Mesenchymal stem cell (in vitro differentiated cells and primary cell): ENCODE data around the gene CCDC150. TPM values are rescaled to one million over a fixed set of nuclear protein-coding genes. Genes with fewer than 3 reads are reported as not detected.

Experiments
- DNase-seq: peaks from one replicate; pipeline ENCODE4 v3.0.0-alpha.2; 2013
- H2AFZ ChIP-seq: one replicate; pipeline ENCODE4 v1.6.1; 2013; ENCODE audit warnings: low read depth, mild to moderate bottlenecking, control low read depth, inconsistent platforms, low read length, moderate library complexity
- H2AK5ac ChIP-seq: 2 replicates; pipeline ENCODE4 v1.6.1; 2013; ENCODE audit warnings: low read length, moderate library complexity, mild to moderate bottlenecking, inconsistent platforms; ENCODE audit not compliant: severe bottlenecking
- H2BK120ac ChIP-seq: one replicate; pipeline ENCODE4 v1.6.1; 2013; ENCODE audit warnings: low read depth, mild to moderate bottlenecking, inconsistent platforms, low read length, moderate library complexity
- H2BK12ac ChIP-seq, 2 experiments: one replicate each; pipeline ENCODE4 v1.6.1; 2013; ENCODE audit warnings: inconsistent platforms in 2 of 2, low read length in 2 of 2, mild to moderate bottlenecking in 2 of 2, moderate library complexity in 2 of 2, control low read depth in 1 of 2
- H2BK15ac ChIP-seq: one replicate; pipeline ENCODE4 v1.6.1; 2013; ENCODE audit warnings: mild to moderate bottlenecking, low read depth, inconsistent platforms; ENCODE audit not compliant: poor library complexity, severe bottlenecking
- H2BK5ac ChIP-seq: 2 replicates; pipeline ENCODE4 v1.6.1; 2013; ENCODE audit warnings: low read depth, mild to moderate bottlenecking, low read length, control low read depth, inconsistent platforms; ENCODE audit not compliant: poor library complexity, severe bottlenecking
- H3K14ac ChIP-seq, 2 experiments: one replicate each; pipeline ENCODE4 v1.6.1; 2013; ENCODE audit warnings: inconsistent platforms in 2 of 2, low read length in 2 of 2, control low read depth in 1 of 2, mild to moderate bottlenecking in 1 of 2, moderate library complexity in 1 of 2
- H3K18ac ChIP-seq, 2 experiments: one replicate each; pipeline ENCODE4 v1.6.1; 2013; ENCODE audit warnings: inconsistent platforms in 2 of 2, low read length in 2 of 2, control low read depth in 1 of 2, low read depth in 1 of 2, mild to moderate bottlenecking in 1 of 2
- H3K23ac ChIP-seq, 2 experiments: one replicate each; pipeline ENCODE4 v1.6.1; 2013; ENCODE audit warnings: inconsistent platforms in 2 of 2, low read length in 2 of 2, mild to moderate bottlenecking in 2 of 2, moderate library complexity in 2 of 2, control low read depth in 1 of 2
- H3K27ac ChIP-seq: 2 replicates; pipeline ENCODE4 v1.5.1; 2013; ENCODE audit warnings: mild to moderate bottlenecking, moderate library complexity, low read length, control low read depth, inconsistent platforms; ENCODE audit not compliant: poor library complexity, severe bottlenecking
- H3K27me3 ChIP-seq, 2 experiments: 2 replicates each; pipeline versions ENCODE4 v1.6.1 to v1.7.0; 2013; ENCODE audit warnings: low read length in 2 of 2, mild to moderate bottlenecking in 2 of 2, moderate library complexity in 2 of 2, control low read depth in 1 of 2, inconsistent platforms in 1 of 2; ENCODE audit not compliant: control insufficient read depth in 1 of 2, insufficient read depth in 1 of 2
- H3K36me3 ChIP-seq, 2 experiments: 2 replicates each; pipeline versions ENCODE4 v1.6.1 to v1.7.0; 2013; ENCODE audit warnings: low read length in 2 of 2, control low read depth in 1 of 2, inconsistent platforms in 1 of 2, low read depth in 1 of 2, mild to moderate bottlenecking in 1 of 2; ENCODE audit not compliant: insufficient read depth in 2 of 2, control insufficient read depth in 1 of 2
- H3K4ac ChIP-seq, 2 experiments: one replicate each; pipeline ENCODE4 v1.6.1; 2013; ENCODE audit warnings: inconsistent platforms in 2 of 2, low read length in 2 of 2, mild to moderate bottlenecking in 2 of 2, moderate library complexity in 2 of 2, control low read depth in 1 of 2, low read depth in 1 of 2
- H3K4me1 ChIP-seq: 2 replicates; pipeline ENCODE4 v1.6.1; 2013; ENCODE audit warnings: low read depth, low read length, control low read depth; ENCODE audit not compliant: control insufficient read depth, insufficient read depth
- H3K4me2 ChIP-seq: 2 replicates; pipeline ENCODE4 v1.6.1; 2013; ENCODE audit warnings: low read length, mild to moderate bottlenecking, inconsistent platforms; ENCODE audit not compliant: poor library complexity, severe bottlenecking
- H3K4me3 ChIP-seq, 2 experiments: 2 replicates each; pipeline versions ENCODE4 v1.5.1 to v1.7.0; 2013; ENCODE audit warnings: low read length in 2 of 2, mild to moderate bottlenecking in 2 of 2, control low read depth in 1 of 2, low read depth in 1 of 2; ENCODE audit not compliant: insufficient read depth in 1 of 2
- H3K79me1 ChIP-seq: replicated peaks from 2 replicates; pipeline ENCODE4 v1.6.1; 2013; ENCODE audit warnings: mild to moderate bottlenecking, control low read depth, low read length, inconsistent platforms; ENCODE audit not compliant: poor library complexity, severe bottlenecking
- H3K9ac ChIP-seq: 2 replicates; pipeline ENCODE4 v1.7.0; 2013; ENCODE audit warnings: mild to moderate bottlenecking, low read length, moderate library complexity
- H3K9me3 ChIP-seq: 2 replicates; pipeline ENCODE4 v1.7.0; 2013; ENCODE audit warnings: mild to moderate bottlenecking, low read length; ENCODE audit not compliant: control insufficient read depth
- H4K8ac ChIP-seq: one replicate; pipeline ENCODE4 v1.6.1; 2013; ENCODE audit warnings: inconsistent platforms, mild to moderate bottlenecking, low read length, moderate library complexity
- H4K91ac ChIP-seq: one replicate; pipeline ENCODE4 v1.6.1; 2013; ENCODE audit warnings: mild to moderate bottlenecking, low read length, inconsistent platforms
- WGBS: methylation state at CpG from one replicate; pipeline ENCODE4 v1.1.7; 2013; ENCODE audit warnings: mixed read lengths; 5-methylcytosine and 5-hydroxymethylcytosine counted together
- polyA plus RNA-seq, 2 experiments: library from polyadenylated mRNA; stranded (reverse); fragments of 200-250 nt; gene quantifications; one replicate each; pipeline ENCODE4 v1.2.3, GENCODE V29; 2013

The CCDC150 gene
- polyA plus RNA-seq (2013, experiment 1 of 2), result 1.1 TPM
- 0.92 TPM for polyA plus RNA-seq (2013, experiment 2 of 2)

DNA sequence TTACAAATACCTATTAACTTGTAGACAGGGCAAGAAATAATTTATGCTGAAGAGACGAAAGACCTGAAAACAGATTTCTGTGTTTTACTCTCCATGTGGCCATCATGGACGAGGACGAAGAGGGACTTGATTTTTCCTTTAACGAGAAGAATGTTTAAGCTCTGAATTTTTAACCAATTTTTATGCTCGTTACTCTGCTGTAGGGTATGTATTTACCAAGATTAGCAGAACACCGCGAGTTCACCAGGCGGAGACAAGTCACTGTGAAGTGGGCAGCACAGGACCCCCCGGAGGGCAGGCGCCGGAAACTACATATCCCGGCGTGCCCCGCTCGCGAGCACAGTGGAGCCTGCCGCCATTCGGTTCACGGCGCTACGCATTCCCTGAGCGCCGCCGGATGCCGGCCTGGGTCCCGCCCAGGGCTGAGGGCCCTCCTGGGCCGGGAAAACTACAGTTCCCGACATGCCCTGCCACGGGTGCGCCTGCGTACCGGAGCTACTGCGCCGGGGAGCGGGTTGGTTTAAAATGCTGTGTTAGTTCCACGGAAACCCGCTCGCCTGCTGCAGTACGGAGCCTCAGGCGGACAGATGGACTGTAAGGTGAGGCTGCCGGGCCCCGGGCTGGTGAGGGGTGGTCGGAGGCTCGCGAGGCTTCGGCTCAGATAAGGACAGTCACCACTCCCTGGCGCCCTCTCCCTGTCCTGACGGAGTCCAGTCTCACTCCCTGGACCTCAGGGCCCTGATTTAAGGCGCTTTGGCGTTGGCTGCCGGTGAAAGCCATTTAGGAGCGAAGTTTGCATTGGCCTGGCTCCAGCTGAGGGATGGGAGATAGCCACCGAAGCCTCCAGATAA, at the start of gene CCDC150:
Gene CCDC150, plus strand, starts transcription at position 536 of the 851 bp plus-strand sequence. Its CDS starts 52 bp downstream, at position 588.
- Histone ChIP-seq H3K23ac (no peak within 1 kb of the TSS), H3K4me3 (peak within 1 kb of the TSS; percentile 83 to 87), H3K9me3 (peaks cover 4% of the 10 kb centered on the region), H4K91ac (no peak within 1 kb of the TSS), H2AK5ac (no peak within 1 kb of the TSS), H3K27me3 (no peaks in the 10 kb centered on the region), H3K4me2 (peak within 1 kb of the TSS; percentile 73), H2AFZ (peak within 1 kb of the TSS; percentile 78), H3K18ac (peak within 1 kb of the TSS in 1 of 2 experiments; percentile 2), H3K36me3 (no peaks in the 10 kb centered on the region), H2BK12ac (no peak within 1 kb of the TSS), H3K79me1 (peaks cover 19% of the 10 kb centered on the region), H2BK15ac (no peak within 1 kb of the TSS), H3K9ac (peak within 1 kb of the TSS; percentile 88), H3K4me1 (no peaks in the 10 kb centered on the region), H4K8ac (peak within 1 kb of the TSS; percentile 80), H2BK5ac (no peak within 1 kb of the TSS), H3K27ac (no peak within 1 kb of the TSS), H3K14ac (peak within 1 kb of the TSS in 1 of 2 experiments; percentile 18), H2BK120ac (no peak within 1 kb of the TSS), H3K4ac (no peak within 1 kb of the TSS)
- WGBS, result 5% methylated on average over 47 of the region's 53 CpGs
- peak; percentile 94 for DNase-seq

DNA sequence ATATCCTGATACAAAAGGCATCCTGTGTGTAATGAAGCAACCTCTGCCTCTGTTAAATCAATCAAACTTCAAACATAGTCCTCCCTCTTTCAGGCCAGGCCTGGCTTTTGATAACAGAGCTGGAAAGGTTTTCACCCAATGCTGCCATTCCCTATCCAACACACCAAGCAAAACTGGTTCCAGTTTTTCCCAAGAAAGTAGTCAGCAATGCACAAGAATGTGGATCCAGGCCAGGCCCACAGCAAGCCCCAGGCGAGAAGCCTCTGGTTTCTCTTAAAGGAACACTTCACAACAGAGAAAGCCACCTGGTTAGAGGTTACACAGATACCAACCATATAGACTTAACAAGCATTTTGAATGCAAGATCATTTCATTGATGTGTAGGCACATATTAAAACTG, 49.2 kb upstream of the CCDC150 start:
- no peak overlapping the region for H3K27ac ChIP-seq
- H3K4me3 ChIP-seq, result no peak overlapping the region
- peaks cover 7% of the 10 kb centered on the region for H3K4me1 ChIP-seq
- H2AK5ac ChIP-seq, result no peak overlapping the region
- H3K23ac ChIP-seq, result no peak overlapping the region
- no peak overlapping the region for H2AFZ ChIP-seq
- H3K27me3 ChIP-seq, result peaks cover 0 to 20% of the 10 kb centered on the region in 2 experiments
- H3K36me3 ChIP-seq, result peaks cover 0 to 3% of the 10 kb centered on the region in 2 experiments
- H2BK5ac ChIP-seq, result no peak overlapping the region
- H2BK120ac ChIP-seq, result no peak overlapping the region
- H3K18ac ChIP-seq, result no peak overlapping the region
- H4K91ac ChIP-seq, result no peak overlapping the region
- no peak overlapping the region for H3K9ac ChIP-seq
- H3K14ac ChIP-seq, result no peak overlapping the region
- no peak overlapping the region for H4K8ac ChIP-seq
- no peak for DNase-seq
- H3K4me2 ChIP-seq, result no peak overlapping the region
- H2BK12ac ChIP-seq, result no peak overlapping the region
- no peak overlapping the region for H2BK15ac ChIP-seq
- H3K9me3 ChIP-seq, result no peaks in the 10 kb centered on the region
- 38% methylated on average over 1 of the region's 1 CpG for WGBS
- H3K79me1 ChIP-seq, result peaks cover 8% of the 10 kb centered on the region
- no peak overlapping the region for H3K4ac ChIP-seq

DNA sequence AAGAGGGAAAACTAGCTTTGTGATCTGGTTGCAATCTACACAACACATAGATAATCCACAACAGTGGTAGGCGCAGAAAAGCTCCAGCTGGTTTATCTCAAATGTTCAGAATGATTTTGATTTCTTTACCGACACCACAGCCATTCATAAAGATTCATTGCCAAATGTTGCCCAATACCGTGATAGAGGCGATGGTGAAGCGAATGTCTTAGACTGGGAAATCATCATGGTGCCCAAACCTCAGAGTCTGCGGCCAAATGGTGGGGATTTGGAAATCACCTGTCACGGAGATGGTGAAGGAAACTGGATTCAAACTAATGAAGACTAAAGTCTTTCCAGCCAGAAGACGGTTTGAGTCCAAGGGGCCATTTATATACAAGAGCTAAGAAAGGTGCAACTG, 48.5 kb upstream of the CCDC150 start:
- Histone ChIP-seq H2BK5ac (no peak overlapping the region), H3K27me3 (peaks cover 0 to 20% of the 10 kb centered on the region in 2 experiments), H3K4ac (no peak overlapping the region), H3K79me1 (peaks cover 7% of the 10 kb centered on the region), H2BK12ac (no peak overlapping the region), H3K23ac (no peak overlapping the region), H2BK120ac (no peak overlapping the region), H3K14ac (no peak overlapping the region), H2AK5ac (no peak overlapping the region), H2BK15ac (no peak overlapping the region), H3K36me3 (peaks cover 0 to 3% of the 10 kb centered on the region in 2 experiments), H4K8ac (no peak overlapping the region), H3K4me1 (peaks cover 7% of the 10 kb centered on the region), H3K9me3 (no peaks in the 10 kb centered on the region), H3K9ac (no peak overlapping the region), H3K4me3 (no peak overlapping the region), H4K91ac (no peak overlapping the region), H3K4me2 (no peak overlapping the region), H2AFZ (no peak overlapping the region), H3K27ac (no peak overlapping the region), H3K18ac (no peak overlapping the region)
- no peak for DNase-seq
- 96% methylated on average over 8 of the region's 8 CpGs for WGBS

DNA sequence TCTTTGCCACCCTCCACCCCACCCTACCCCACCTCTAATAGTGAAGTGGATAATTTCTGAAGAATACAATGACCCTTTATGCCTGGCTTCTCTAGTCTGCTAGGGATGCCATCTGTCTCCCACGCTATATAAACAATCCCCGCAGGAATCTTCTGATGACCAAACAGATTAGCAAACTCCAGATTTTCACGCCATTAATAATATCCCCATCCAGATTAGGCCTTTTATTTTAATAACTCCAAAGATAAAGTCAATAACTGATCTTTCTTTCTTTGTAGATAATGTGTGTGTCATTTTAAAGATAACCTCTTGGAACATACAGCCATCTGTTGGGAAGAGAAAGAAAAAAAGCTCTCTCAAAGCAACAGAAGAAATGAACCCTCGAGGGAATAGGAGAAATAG, 47.9 kb upstream of the CCDC150 start:
- Histone ChIP-seq H2BK15ac (no peak overlapping the region), H3K18ac (no peak overlapping the region), H3K9me3 (no peaks in the 10 kb centered on the region), H3K9ac (no peak overlapping the region), H2BK12ac (no peak overlapping the region), H3K27ac (no peak overlapping the region), H3K79me1 (peaks cover 7% of the 10 kb centered on the region), H3K23ac (no peak overlapping the region), H3K36me3 (peaks cover 0 to 3% of the 10 kb centered on the region in 2 experiments), H4K8ac (no peak overlapping the region), H3K4me2 (no peak overlapping the region), H3K14ac (no peak overlapping the region), H3K4me3 (no peak overlapping the region), H2BK120ac (no peak overlapping the region), H2AK5ac (no peak overlapping the region), H3K4ac (no peak overlapping the region), H4K91ac (no peak overlapping the region), H3K27me3 (peaks cover 0 to 20% of the 10 kb centered on the region in 2 experiments), H2BK5ac (no peak overlapping the region), H3K4me1 (peaks cover 5% of the 10 kb centered on the region), H2AFZ (no peak overlapping the region)
- DNase-seq, result no peak
- WGBS, result 21% methylated on average over 2 of the region's 4 CpGs
